Activated T-helper 9 cell treated with anti-CD3 and anti-CD28 coated beads, Interleukin-2, amount 50 U/mL, for 16 hours (primary cell): ENCODE measurements around the gene ANO6.
"Not testable (repeated sequence)": the region's sequence is repeated elsewhere in the genome, so short reads cannot be mapped to it uniquely, and the experiment has no call there.

ENCODE experiments used
- DNase-seq: peaks from one replicate; pipeline ENCODE4 v3.0.0-alpha.2; 2020; ENCODE audit warnings: low read depth

The ANO6 gene

GRCh38 chr12:45242180-45242579 is 26.3 kb downstream of the ANO6 start:
- no peak for DNase-seq

- no peak for DNase-seq
Observed at GRCh38 chr12:45243963-45244362, 28.1 kb downstream of the ANO6 start.

DNA sequence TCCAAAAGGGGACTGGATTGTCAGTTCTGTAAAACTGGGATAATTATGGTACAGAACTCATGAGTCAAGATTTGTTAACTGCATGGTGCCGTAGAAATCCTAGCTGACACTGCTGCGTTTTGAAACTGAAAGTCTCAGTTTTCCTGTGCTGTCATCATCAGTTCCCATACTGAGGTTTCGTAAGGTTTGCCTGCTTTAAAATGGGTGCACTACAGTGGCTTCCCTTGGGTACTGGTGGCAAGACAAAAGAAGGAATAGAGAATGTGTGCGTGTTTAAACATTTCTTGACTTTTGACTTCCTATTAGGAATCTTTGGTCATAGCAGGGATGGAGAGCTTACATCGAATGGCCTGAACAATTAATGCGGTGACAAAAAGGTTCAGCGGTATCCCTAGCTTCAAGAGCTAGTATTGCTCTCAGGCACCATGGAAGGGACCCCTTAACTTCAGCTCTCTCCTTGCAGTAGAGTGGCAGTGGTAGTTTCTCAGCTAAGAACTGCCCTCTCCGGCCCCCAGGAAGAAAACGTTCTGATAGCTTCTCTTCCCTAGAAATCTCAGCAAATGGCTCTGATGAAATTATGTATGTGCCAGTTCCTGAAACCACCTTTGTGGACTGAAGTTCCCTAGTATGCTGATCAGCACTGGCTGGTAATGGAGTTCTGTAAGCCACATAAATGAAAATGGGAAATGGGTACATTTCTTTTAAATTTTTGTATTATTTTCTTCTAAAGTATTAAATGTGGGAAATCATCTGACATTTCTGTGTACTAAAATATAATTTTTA is 28.9 kb downstream of the ANO6 start:
- no peak for DNase-seq

DNA sequence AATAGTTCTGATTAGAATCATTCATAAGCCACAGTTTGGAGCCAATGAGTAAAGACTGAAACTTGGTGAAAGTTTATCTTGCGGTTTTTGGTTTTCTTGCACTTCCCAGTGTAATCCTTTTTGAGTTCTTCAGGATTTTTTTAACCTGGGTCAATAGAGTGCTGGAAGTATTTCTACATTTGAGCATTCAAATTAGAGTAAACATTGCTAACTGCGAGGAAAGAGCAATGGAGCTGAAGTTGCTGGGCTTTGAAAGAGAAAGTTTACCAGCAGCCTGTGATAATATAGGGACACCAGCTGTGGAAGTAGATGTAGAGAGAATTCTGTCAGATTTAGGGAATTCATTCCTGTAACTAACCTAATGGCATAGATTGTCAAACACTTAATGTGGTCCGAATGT is 30.3 kb downstream of the ANO6 start:
- no peak for DNase-seq

DNA sequence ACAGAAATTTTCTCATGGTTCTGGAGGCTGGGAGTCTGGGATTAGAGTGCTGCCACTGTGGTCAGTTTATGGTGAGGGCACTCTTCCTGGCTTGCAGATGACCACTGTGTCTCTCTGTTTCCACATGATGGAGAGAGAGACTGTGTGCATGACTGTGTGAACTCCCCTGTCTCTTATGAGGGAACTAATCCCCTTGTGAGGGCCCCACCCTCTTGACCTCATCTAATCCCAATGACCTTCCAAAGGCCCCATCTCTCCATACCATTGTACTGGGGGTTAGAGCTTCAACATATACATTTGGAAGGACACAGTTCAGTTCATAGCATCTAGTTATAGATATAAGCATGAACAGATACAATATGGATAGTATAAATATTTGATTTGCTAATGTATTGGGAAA is 31.7 kb downstream of the ANO6 start:
- DNase-seq, result no peak

DNA sequence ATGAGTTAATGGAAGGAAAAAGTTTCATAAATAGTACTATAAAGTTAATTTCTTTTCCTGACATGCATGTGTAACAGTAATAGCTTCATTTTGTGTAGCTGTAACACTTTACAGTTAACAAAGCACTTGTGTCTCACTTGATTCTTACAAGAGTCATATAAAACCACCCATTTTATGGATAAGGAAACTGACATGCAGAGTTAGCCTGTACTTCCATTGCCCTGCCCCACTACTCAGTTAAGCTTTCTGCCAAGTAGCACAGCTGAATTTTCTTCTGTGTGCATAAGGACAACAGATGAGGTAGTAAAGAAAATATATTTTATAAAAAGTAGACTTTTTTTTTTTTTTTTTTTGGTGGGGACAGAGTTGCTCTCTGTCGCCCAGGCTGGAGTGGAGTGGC is 32.2 kb downstream of the ANO6 start:
- DNase-seq, result no peak

- no peak for DNase-seq
Observed at GRCh38 chr12:45254254-45254653, 38.4 kb downstream of the ANO6 start.

- no peak for DNase-seq
Observed at GRCh38 chr12:45256721-45257120, 40.8 kb downstream of the ANO6 start.

DNA sequence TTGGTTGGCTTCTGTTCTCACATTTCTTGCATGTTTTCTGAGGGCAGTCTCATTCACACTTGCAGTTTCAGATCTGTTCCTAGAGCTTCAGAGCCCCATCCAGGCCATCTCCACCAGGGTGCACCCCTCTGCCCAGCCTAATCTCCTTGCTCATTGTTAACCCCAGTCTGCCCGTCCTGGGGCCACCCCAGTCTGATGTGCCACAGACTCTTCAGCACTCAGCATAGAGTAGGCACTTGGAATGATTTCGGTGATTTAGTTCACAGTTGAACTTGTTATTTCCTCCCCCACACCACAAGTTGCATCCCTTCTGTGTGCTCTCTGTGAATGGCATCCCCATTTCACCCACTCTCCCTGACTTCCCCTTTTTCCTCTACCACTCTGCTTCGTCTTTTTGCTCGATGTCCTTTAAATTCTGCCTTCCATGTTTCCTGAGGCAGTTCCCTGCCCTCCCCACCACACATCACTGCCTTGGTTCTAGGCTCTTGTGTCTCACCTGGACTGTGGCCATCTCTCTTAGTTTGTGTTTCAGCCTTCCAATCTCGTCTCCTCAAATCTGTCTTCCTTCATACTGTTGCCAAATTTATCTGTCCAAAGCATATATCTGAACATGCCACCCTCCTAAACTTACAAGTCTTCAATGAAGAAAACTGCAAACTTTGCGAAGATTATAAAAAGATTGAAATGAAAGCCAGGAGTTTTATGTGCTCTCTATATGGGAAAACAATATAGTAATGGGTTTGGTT is 41.5 kb downstream of the ANO6 start:
- DNase-seq, result no peak

GRCh38 chr12:45259675-45260074 is 43.8 kb downstream of the ANO6 start:
- DNase-seq, result no peak

DNA sequence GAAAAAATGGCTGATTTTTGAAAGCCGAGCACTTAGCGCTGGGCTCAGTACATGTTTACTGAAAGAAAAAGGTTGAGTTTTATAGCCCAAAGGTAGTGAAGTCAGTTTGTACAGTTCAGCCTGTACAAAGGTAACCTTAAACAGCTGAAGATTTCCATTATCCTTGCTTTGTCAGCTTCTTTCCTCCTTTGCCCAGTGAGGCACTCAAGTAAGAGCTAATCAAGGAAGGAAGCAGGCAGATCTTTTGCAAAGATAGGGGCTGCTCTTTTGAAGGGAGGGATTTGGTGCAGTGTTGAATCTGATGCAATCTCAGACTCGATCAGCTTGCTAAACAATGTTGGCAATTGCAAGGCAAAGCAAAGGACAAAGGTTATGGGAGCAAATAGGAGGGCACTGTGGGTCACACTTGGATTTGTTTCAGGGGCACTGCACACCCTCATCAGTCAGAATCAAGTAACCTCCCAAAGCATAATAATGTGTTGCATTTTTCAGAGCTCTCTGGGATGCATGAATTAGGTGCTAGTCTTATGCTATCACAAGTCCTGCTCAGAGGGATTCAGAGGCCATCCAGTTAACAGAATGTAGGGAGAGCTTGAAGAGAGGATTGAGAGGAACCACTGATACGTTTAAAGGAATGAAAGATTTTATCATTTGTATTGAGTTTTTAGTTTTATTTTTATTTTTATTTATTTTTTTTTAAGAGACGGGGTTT is 44.4 kb downstream of the ANO6 start:
- DNase-seq, result no peak

GRCh38 chr12:45260854-45261253 is 45.0 kb downstream of the ANO6 start:
- no peak for DNase-seq

GRCh38 chr12:45262185-45262584 is 46.3 kb downstream of the ANO6 start:
- not testable (repeated sequence) for DNase-seq

GRCh38 chr12:45263587-45263986 is 47.7 kb downstream of the ANO6 start:
- DNase-seq, result no peak

- DNase-seq, result no peak
Observed at GRCh38 chr12:45268672-45269411, 52.9 kb downstream of the ANO6 start.

DNA sequence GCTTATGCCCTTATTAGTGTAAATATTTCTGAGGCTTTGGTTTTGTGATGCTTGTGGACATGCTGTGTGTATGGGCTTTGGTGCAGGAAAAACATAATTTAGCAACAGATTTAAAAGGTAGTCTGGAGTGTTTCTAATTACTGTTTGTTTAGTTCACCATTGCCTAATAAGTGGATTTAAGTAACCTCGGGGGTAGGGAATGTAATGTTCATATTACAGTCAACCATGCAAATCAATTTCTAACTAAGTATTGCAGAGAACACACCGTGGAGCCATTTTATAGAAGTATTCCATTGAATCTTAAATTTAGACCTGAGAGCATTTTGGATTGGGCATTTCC is 53.5 kb downstream of the ANO6 start:
- DNase-seq, result no peak

DNA sequence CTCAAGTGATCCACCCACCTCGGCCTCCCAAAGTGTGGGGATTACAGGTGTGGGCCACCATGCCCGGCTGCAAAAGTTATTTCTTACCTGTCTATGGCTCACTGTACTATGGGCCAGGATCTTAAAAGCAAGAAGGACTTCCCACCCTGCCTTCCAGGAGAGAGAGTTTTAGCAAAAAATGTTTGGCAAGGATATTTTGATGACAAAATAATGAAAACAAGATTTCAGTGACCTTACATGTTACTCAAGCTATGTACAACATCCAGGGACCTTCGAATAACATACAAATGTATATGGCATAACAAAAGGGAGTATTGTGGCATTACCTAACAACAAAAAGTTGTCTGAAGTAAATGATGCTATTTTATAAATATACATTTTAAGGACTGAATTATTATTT is 55.1 kb downstream of the ANO6 start:
- DNase-seq, result no peak

DNA sequence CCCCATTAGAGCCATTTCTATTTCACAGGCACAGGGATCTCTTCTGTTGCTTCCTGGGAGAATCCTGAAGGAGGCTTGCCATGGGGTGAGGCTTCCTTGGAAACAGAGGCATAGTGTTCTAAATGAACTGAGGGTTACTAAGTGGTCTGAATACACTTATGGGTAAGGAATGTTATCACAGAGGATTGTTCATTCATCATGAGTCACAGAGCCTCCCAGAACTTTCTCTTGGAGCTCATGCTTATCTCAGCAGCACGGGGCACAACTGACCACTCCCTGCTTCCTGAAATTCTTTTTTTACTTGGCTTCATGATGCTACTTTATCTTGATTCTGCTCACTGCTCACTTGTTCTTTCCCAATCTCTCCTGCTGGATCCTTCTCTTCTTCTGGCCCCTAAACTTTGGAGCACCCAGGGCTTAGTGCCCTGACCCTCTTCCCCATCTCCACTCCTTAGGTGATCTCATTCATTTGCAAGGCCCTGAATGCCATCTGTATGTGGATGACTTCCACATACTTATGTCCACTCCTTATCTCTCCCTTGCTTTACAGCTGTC is 57.9 kb downstream of the ANO6 start:
- DNase-seq, result no peak

- DNase-seq, result no peak
Observed at GRCh38 chr12:45276154-45276755, 60.4 kb downstream of the ANO6 start.

GRCh38 chr12:45278447-45278846 is 62.6 kb downstream of the ANO6 start:
- no peak for DNase-seq

GRCh38 chr12:45279931-45280830 is 64.3 kb downstream of the ANO6 start:
- DNase-seq, result no peak
